AG20443 (cell line): ENCODE data around the gene PLD4.
"Not testable (repeated sequence)": the region's sequence is repeated elsewhere in the genome, so short reads cannot be mapped to it uniquely, and the experiment has no call there.

Experiments
- DNase-seq: peaks from one replicate; pipeline ENCODE4 v3.0.0; 2012; ENCODE audit warnings: low spot score, mixed read lengths

The PLD4 gene

GRCh38 chr14:104886690-104887622 is 37.7 kb upstream of the PLD4 start:
- no peak for DNase-seq

GRCh38 chr14:104887623-104888488 is 36.8 kb upstream of the PLD4 start:
- DNase-seq = no peak

DNA sequence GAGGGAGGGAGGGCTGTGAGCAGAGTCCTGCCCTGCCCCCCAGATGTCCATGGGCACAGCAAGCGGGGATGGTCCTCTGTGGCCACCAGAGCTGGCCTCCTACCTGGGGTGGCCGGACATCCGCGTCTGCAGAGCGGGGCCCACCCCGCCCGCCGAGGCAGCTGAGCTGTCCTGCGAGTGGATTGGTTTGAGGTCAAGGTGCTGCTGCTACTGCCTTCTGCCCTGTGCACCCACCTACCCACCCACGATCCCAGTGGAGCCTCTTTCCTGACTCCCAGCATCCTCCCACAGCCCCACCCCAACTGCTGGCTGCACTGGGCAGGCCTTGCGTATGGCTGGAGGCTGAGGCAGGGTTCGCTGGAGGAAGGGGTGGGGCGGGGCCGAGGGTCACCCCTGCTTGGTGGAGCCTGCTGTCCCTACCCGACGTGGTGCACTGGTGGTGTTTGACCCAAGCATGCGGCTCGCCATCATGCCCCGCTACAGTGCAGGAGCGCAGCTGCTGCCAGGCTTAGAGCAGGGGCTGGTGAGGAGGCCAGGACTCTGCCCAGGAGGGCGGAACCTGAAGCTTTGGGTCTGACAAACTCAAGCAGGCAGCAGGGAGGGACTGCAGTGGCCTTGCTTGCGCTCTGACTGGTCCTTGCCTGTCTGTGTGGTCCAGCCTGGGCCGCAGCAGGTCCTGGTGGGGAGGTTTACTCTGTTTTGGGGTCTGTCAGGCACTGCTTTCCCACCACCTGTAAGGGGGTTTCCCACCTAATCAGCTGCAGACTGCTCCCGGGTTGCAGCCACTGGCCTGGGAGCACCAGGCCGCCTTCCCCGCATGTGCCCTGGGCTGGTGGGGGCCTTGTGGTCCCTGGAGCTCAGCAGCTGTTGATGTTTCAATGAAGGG is 35.9 kb upstream of the PLD4 start:
- DNase-seq = no peak

- DNase-seq = no peak
These were observed 35.3 kb upstream of the PLD4 start for GRCh38 chr14:104889375-104889757.

DNA sequence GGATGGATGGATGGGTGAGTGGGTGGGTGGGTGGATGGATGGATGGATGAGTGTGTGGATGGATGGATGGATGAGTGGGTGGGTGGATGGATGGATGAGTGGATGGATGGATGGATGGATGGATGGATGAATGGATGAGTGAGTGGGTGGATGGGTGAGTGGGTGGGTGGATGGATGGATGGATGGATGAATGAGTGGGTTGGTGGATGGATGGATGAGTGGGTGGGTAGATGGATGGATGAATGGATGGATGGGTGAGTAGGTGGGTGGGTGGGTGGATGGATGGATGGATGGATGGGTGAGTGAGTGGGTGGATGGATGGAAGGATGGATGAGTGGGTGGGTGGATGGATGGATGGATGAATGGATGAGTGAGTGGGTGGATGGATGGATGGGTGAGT is 34.4 kb upstream of the PLD4 start:
- not testable (repeated sequence) for DNase-seq

- DNase-seq = no peak
These were observed 33.5 kb upstream of the PLD4 start for GRCh38 chr14:104891121-104891551.

- DNase-seq = no peak
These were observed 32.8 kb upstream of the PLD4 start for GRCh38 chr14:104891664-104892530.

GRCh38 chr14:104892531-104893434 is 31.9 kb upstream of the PLD4 start:
- DNase-seq = no peak

GRCh38 chr14:104893435-104894207 is 31.1 kb upstream of the PLD4 start:
- no peak for DNase-seq

- DNase-seq = no peak
These were observed 30.1 kb upstream of the PLD4 start for GRCh38 chr14:104894331-104895206.

- DNase-seq = no peak
These were observed 29.4 kb upstream of the PLD4 start for GRCh38 chr14:104895207-104895785.

- no peak for DNase-seq
These were observed 28.7 kb upstream of the PLD4 start for GRCh38 chr14:104895786-104896661.

DNA sequence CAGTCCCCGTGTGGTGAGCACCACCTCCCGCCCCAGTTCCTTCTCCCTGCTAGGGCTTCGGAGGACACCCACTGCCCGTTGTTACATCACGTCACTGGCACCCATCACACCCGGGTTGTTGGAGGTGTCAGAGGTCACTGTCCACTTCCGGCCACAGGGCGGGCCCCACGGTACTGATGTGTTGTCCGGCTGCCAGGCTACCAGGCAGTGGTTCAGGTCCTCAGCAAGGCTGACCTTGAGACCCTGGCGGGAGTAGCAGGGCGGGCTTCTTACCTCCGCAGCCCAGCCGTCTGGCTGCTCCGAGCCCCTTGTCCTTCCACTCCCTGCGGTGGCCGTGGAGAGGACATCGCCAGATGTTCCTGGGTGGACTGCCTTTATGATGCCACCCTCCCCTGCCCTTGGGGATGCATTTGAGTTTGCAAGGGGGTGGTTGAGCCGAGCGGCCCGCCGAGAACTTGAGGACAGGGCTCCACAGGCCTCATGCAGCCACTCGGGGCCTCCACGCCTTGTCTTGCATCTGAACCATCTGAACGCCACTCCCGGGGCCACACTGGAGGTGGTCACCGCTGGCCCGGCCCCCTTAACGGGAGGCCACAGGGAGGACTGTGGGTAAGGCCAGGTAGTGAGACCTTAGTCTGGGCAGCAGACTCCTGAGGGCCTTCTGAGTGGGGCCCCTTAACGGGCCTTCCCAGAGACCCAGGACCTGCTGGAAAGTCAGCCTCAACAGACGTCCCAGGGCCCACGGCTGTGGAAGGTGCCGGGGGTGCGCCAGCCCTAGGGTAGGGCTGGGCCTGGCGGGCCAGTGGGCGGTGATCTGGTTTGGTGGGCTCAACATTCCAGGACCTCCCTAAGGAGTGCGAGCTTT is 27.1 kb upstream of the PLD4 start:
- no peak for DNase-seq

- no peak for DNase-seq
These were observed 26.5 kb upstream of the PLD4 start for GRCh38 chr14:104898195-104898558.

DNA sequence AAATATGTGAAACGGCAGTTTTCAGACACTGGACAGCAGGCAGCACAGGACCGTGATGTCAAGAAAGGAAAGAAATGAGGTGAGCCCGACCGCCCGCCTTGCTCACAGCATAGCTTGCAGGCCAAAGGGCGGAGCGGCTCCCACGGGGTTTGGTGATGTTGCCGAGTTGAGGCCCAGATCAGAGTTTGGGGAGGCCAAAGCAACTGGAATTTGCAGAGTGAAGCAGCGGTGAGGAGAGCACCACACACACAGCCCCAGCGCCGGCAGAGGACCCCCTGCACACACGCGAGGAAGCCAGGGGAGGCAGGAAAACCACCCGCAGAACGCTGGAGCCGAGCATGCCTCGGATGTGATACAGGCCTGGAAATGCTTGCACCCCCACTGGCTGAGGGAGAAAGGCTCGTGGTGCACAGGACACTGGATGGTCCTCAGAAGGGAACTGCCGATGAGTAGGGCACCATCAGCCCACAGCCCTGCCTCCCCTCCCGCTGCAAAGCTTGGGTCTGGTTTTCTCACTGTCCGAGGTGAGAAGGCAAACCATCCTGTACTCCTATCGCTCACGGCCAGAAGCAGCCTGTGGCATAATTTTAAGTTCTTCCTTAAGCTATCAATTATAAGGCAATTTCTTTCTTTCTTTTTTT is 25.7 kb upstream of the PLD4 start:
- no peak for DNase-seq
